NCI-H1092 treated with DMSO at 0.1 percent for 48 hours (cell line): ENCODE results near the gene ERC2.

Experiments
- DNase-seq: peaks from one replicate; lab custom pipeline; 2025; lab: John Stamatoyannopoulos, UW

ERC2 gene

GRCh38 chr3:56187051-56187450, 281.2 kb downstream of the ERC2 start:
- DNase-seq: no peak

DNA sequence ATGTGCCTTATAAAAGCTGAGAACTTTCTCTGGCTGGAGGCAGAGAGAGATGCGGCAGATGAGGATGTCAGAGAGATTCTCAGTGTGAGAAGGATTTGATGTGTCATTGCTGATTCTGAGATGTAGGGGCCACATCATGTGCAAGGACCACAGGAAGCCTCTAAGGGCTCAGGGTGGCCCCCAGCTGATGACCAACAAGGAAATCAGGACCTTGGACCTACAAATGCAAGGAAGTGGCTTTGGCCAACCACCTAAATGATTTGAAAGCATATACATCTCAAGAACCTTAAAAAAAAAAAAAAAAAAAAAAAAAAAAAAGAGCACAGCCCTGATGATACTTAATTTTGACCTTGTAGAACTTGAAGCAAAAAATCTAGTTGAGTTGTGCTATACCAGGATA, 282.4 kb downstream of the ERC2 start:
- no peak for DNase-seq

- DNase-seq: no peak
Measured at GRCh38 chr3:56183529-56183928, 284.7 kb downstream of the ERC2 start.

- DNase-seq: no peak
Measured at GRCh38 chr3:56180433-56180832, 287.8 kb downstream of the ERC2 start.

- no peak for DNase-seq
Measured at GRCh38 chr3:56173601-56174000, 294.7 kb downstream of the ERC2 start.

DNA sequence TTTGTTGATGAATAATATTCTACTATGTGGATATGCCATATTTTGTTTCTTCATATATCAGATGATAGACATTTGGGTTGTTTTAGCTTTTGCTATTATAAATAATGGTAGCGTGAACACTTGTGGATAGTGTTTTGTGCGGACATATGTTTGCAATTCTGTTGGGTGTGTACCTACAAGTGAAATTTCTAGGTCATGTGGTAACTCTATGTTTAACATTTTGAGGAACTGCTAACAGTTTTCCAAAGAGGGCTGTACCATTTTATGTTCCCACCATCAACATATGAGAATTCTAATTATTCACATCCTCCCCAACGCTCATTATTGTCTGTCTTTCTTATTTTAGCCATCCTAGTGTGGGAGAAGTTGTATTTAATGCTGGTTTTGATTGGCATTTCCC, 303.8 kb downstream of the ERC2 start:
- no peak for DNase-seq

- no peak for DNase-seq
Measured at GRCh38 chr3:56157693-56158362, 310.4 kb downstream of the ERC2 start.

GRCh38 chr3:56154297-56154696, 314.0 kb downstream of the ERC2 start:
- DNase-seq: no peak

GRCh38 chr3:56147354-56147753, 320.9 kb downstream of the ERC2 start:
- no peak for DNase-seq

GRCh38 chr3:56145410-56145809, 322.9 kb downstream of the ERC2 start:
- no peak for DNase-seq

DNA sequence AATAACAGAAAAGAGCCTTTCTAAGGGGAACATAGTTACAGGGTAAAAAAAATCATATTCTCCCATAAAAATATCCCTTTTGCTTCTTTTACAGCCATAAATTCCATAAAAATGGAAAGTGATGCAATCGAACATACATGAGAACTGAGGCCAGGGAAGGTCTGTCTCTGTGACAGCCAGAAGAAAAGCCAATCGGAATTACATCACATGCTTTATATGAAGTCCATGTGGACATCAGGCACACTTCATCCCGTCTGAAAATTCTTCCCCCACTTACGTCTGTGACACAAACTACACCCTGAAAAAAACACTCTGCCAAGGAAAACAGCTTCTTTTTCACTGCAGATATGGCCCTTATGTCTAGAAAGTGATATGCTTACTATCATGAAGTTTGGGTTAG, 323.5 kb downstream of the ERC2 start:
- no peak for DNase-seq

DNA sequence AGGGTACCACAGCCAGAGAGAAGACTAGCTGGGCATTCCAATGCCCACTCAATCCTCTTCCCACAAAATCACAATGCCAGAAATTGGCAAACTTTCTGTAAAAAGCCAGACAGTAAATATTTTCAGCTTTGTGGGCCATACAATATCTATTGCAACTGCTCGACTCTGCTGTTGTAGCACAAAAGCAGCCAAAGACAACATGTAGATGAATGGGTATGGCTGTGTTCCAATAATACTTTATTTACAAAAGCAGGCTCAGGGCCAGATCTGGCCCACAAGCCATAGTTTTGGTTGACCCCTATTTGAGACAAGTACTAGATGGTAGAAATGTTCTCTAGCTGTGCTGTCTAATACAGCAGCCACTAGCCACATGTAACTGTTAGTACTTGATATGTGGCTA, 330.9 kb downstream of the ERC2 start:
- DNase-seq: peak; percentile 70

DNA sequence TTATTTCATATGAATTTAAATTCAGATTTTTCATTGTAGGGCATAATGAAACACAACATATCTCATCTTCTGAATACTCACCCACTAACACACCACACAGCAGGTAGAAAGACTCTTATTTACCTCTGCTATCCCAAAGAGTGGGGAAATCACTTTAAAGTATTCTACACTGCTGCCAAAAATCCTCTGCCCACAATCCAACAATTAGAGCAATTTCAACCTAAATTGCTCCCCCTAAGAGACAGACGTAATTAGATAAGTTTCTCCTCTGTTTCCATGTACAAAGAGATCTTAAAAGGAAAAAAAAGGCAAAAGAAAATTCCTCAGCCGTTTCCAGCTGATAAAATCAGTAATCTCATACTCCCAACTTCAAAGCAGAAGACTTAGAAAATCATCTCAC, 331.8 kb downstream of the ERC2 start:
- DNase-seq: no peak

DNA sequence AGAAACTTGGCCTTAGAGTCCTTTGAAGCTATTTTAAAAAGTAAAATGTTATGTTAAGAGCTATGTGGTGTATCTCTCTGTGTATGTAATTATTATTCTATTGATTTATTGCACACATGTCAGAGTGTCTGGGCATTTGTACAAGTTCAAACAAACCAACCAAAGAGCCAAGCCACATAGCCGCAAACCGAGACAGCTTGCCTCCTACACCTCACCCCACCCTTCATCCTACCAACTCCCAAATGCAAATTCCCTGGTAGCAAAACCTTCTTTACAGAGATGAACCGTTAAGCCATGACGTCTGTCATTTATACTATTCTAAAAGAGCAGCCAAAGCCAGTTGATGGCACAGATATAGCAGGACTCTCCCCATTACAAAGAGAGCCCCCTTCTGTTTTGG, 332.3 kb downstream of the ERC2 start:
- DNase-seq: no peak

DNA sequence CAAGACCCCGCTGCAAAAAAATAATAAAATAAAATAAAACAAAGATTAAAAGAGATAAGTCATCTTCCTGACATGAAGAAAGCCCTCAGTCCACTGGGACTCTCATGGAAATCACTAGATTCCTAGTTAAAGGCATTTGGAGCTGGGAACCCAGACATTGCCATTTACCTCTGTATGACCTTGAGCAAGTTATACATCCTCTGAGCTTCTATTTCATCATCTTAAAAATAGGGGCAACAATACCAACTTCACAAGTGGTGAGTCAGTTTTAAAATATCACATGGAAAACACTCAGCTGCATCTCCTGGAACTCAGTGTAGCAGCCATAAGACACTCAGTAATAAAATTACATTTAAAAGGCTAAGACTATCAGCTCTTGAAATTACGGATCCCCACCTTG, 334.8 kb downstream of the ERC2 start:
- no peak for DNase-seq

DNA sequence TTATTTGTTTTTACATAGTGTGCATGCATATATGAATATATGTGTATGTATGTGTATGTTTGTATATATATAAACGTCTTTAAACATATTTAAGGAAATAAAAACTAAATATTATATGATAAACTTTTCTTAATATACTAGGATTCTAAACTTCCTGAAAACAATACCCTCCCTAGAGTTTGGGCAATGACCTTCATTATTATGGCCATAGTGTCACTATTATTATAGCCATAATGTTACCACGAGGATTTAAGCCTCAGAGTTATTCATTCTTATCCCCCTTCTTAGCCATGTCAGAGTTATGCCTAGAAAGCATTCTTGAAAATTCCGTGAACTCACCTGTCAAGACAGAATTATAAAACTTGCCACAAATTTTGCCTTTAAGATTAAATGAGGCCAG, 335.5 kb downstream of the ERC2 start:
- DNase-seq: no peak

GRCh38 chr3:56131974-56132590, 336.2 kb downstream of the ERC2 start:
- DNase-seq: no peak

GRCh38 chr3:56130036-56130435, 338.2 kb downstream of the ERC2 start:
- no peak for DNase-seq

DNA sequence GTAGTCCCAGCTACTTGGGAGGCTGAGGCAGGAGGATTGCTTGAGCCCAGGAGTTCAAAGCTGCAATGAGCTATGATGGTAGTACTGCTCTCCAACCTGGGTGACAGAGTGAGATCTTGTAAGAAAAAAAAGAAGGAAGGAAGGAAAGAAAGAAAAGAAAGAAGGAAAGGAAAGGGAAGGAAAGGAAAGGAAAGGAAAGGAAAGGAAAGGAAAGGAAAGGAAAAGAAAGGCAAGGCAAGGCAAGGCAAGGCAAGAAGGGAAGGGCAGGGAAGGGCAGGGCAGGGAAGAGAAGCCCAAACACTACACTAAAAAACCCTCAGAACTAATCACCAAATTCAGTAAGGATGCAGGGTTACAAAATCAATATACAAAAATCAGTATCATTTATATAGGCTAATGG, 341.6 kb downstream of the ERC2 start:
- no peak for DNase-seq

DNA sequence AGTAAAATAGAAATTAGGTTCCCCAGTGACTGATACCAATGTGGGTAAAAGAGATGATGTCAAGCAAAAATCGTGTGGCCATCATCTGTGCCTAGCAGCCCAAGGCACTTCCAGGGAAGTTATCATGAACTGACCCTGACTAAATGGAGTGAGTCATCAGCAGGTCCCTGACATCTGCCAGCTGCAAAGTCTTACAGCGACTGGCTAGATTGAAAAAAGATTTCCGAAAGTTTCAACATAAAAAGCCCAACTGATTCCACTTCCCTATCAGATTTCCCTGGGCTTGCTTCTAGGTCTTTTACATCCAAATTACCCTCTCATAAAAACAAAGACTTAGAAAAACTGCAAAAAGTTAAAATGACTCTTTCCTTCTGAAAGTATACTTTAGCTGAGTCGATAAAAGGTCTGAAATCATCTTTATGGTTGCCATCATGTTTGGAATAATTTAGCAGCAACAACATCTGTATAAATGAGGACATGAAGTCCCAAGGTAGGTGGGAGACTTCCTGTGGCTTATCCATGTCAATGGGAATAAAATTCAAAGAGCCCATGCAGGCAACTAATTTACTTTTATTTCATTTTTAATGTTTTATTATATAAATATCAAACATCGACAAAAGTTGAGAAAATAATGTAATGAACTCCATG, 342.8 kb downstream of the ERC2 start:
- DNase-seq: no peak

GRCh38 chr3:56124546-56124945, 343.7 kb downstream of the ERC2 start:
- DNase-seq: no peak

GRCh38 chr3:56123487-56123886, 344.8 kb downstream of the ERC2 start:
- no peak for DNase-seq

DNA sequence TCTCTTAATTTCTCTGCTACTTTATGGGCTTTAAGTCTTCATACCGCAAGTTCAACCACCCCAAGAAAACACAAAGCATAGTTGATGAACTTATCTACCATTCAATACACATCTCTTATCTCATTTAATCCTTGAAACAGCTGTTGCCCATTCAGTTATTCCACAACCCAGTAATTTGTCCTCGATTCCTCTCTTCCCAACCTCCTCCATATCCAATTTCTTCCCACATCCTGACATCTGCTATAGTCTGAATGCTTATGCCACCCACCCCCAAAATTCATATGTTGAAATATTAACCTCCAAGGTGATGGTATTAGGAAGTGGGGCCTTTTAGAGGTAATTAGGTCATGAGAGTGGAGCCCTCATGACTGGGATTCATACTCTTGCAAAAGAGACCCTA, 345.4 kb downstream of the ERC2 start:
- DNase-seq: no peak

DNA sequence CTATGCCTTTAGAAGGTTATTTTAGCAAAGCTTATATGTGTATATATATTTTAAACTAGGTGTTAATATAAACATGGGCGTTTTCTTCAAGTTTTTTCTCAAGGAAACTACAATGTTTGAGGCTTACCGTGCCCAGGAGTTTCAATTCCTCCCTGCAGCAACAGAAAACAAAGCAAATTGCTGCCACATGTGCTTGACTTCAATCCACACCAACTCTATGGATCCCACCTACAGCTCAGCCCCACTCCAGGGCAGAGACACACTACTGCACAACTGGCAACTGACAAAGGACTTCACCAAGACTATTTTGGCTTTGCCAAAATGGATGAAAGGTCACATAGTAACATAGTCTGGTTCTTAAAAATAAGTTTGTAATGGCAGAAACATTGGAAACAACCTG, 346.6 kb downstream of the ERC2 start:
- DNase-seq: no peak
